ENCODE data around the gene TLL1.

Gene TLL1

DNA sequence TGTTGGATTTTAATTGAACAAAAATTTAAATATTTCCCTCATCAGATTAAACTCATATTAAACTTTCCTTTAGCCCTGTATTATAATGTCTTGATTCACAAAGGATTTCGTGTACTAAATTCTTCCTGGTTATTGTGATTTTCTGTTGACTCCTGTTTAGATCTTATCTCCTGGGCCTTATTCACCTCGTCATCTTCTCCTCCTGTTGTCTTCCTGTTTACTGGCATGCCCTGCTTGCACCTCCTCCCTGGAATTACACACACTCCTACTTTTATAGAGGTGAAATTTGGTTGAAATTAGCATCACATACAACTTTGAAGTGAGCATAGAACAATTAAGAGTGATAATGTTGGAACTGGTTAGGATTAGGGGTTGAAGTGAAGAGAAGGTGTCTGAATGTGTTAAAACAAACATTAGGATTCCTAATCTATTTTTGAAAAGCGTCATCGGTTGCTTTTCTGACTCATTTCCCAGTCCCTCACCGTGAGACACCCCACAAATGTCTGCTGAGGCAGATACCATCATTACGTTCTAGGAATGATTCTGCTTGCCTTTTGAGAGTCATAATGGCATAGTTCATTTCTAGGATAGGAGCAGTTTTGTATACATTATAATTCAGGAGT lies 32.5 kb downstream of the TLL1 start:
- DNase-seq = no peak

DNA sequence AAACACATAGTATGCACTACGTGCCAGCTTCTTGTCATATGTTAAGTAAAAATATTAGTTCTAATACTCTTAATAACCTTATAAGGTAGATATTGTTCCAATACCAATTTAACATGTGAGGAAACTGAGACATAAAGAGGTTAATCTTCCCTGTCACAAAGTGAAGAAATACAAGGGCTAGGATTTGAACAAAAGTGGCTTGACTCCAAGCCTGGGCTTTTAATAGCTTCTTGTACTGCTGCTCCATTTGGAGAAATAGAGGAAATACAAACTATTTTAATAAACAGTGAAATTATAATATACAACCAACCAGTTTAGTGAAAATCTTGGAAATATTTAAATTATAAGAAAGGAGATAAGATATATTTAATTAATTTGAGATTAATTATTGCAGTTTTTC lies 33.2 kb downstream of the TLL1 start:
- no peak for DNase-seq

DNA sequence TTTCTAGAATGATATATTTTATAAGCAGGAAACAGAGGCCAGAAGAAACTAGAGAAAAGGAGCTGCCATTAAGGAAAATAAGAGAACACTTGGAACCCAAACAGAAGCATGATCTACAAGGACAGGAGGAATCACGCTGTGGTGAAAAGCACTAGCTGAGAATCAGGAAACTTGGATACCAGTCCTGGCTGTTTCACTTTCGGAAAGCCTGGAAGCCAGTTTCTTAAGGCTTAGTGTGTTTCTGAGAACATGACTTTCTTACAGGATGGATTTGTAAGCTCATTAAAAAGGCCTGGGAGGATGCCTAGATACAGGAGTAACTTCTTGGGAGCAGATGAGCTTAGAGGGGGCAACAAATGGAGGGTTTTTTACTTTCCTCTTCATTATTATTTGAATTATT lies 36.9 kb downstream of the TLL1 start:
- DNase-seq = no peak

DNA sequence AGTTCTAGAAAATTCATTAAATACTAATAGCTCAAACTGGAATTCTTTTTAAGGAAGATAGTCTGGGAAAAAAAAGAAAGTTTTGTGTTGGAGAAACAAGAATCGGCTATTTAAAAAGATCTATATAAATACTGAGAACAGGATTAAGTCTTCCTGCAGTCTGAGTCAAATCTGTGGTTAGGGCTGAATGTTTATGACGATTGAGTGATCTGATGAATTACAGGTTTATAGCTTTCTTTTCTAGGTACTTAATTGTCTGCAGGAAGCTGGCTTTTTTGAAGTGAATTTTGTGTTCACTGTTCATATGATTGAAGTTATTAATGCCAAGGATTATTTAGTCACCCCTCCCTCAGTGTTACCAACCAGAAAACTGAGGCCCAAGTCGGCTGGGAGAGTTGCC lies 42.2 kb downstream of the TLL1 start:
- DNase-seq = no peak

DNA sequence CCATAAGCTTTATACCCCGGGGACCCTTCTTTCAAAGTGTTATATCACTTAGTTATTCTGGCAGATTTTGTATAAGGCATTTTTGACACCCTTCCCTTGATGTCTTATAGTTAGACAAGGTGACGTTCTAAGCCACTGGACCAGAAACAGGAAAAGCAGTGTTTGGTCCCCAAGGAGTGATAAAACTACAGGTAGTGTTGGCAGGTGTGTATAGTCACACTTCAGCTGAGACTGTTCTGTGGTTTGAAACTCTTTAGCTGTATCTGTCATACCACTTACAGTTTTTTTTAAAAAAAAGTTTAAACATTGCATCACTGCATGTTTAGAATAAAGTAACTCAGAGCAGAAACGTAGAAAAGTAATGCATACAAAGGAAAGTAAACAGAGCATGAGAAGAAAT lies 48.5 kb downstream of the TLL1 start:
- DNase-seq = no peak

DNA sequence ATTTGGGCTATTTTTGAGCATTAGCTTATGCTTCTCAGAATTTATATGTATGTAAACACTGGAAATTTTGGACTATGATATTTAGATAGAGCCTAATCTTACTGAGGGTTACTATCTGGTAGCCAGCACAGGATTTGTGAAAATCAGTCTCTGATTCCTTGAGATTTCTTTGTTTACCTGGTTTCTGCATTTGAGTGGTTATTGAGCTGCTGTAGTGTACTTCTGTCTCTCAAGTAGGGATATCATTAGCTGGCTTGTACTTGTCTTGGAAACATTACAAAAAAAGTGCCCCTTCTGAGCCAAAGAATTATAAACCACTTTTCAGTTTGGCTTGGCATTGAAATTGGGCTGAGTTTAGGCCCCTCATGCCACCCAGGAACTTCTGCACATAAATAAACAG lies 49.7 kb downstream of the TLL1 start:
- DNase-seq = no peak

DNA sequence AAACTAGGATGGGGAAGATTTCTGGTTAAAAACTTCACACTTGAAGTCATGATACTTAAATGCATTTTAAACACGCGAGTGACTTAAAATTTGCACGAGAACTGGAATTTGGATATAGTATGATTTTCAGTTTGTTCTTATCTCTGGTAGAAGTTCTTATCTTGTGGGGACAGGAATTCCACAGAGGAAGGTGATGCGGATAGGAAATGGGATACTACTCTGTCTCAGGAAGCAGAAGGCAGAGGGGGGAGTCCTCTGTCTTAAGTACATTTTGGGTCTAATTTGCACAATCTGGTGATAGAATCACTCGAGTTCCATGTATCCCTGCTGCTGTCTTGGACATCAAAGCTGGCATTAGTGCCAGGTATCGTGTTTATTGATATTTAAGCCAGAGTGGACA lies 53.3 kb downstream of the TLL1 start:
- DNase-seq = no peak

DNA sequence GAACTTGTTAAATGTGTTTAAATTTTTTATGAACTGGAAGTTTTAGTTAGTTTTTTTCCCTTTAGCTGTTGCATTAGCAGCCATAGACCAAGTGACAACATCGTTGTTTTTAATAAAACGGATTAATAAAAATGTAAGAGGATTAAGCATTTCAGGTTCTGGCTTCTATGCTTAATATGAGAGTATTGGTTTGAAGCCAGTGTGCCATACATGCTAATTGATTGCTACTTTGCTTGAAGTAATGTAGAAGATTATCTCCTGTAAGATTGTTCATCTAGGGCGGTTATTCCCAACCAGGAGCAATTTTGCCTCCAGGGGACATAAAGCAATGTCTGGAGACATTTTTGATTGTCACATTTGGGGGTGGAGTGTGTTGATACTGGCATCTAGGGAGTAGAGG lies 54.3 kb downstream of the TLL1 start:
- DNase-seq = no peak

DNA sequence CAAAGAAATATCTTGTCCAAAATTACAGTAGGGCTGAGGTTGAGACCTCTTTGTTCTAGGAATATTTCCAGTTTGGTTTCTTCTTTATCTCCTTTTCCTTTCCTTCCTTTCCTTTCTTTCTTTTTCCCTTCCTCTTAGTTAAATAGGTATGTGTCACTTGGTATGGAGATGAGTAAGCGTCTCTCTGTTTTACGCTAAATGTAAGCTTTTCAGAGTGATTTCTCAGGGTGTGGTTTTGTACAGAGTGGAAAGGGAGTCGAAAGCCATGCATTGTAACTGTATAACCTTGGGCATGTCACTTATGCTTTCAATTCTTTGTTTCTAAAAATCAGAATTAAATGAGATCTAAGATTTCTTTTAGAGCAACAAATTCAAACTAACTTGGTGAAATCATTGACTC lies 54.8 kb downstream of the TLL1 start:
- DNase-seq = no peak

DNA sequence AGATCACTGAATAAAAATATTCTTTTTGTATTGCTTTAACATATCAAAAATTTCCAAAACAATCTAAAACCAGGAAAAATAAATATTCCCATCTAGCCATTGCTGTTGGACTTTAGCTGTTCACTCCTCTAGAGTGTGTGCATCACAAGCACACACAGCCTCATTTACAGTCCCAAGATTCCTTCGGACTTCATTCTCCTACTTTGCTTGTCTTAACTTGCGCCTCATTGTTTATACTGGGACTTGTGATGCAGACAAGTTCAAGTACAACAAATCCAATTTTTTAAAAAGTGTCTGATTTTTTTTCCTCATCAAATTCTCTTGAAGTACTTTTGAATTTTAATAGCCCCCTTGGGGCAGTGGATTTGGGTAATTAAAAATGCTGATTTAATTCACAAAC lies 55.6 kb downstream of the TLL1 start:
- DNase-seq = no peak

DNA sequence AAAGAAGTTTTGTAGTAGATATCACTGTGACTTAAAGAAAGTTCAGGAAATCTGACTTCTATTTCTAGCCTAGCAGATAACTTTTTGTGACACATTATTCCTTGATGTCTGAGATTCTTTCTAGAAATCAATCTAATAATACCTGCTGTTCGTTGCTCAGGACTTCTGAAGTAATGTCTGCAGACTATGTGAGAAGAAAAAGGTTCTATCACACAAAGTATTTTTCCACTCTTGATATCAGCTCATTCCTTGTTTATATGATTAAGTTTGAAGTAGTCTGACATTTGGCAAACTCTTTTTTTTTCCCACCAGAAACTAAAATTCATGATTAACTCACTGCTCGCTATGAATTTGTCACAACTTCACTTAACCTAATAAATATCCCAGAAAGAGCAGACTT lies 56.6 kb downstream of the TLL1 start:
- DNase-seq = no peak

DNA sequence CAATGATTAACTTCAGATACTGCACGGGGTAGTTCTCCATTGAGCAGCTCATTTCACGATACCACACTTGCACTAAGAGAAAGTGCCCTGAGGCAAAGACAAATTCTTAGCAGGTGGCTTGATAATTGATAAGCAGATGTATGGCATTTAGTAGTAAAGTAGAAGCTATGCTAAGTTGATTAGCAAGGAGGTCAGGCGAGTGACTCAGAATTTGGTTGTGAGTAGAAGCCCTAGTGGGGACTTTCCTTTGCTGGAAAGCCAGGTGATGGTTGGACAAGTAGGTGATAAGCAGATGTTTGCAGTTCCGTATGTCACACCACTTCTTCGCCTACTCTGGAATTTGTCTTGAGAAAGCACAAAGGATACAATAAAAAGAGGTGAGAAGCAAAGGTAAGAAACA lies 58.7 kb downstream of the TLL1 start:
- DNase-seq = no peak

DNA sequence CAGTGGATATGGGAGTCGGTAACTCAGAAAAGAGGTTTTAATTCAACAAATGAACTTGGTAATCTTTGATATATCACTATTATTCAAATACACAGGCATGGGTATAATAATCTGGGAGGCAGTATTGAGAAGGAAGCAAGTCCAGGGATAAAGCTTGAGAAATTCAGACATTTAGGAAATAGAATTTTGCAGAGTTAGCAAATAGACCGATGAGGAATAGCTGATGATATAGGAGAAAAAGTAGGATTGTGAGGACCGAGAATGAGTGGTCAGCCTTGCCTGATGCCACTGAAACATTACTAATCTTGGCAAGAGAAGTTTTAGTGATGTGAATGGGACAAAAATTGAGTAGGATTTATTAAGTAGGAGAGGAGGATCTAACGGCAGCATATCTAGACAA lies 71.9 kb downstream of the TLL1 start:
- no peak for DNase-seq

DNA sequence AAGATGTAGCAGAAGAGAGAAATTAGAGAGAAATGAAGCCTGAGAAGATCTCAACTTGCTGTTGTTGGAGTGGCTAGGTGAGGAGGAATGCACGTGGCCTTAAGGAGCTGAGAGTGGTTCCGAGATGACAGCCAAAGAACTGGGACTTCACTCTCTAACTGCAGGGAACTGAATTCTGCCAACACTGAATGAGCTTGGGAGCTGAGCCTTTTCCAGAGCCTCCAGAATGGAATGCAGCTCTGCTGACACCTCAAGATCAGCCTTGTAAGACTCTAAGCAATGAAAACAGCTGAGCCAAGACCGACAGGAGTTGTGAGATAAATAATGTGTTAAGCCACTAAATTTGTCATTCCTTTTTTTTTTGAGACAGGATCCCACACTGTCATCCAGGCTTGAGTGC lies 73.0 kb downstream of the TLL1 start:
- DNase-seq = no peak

DNA sequence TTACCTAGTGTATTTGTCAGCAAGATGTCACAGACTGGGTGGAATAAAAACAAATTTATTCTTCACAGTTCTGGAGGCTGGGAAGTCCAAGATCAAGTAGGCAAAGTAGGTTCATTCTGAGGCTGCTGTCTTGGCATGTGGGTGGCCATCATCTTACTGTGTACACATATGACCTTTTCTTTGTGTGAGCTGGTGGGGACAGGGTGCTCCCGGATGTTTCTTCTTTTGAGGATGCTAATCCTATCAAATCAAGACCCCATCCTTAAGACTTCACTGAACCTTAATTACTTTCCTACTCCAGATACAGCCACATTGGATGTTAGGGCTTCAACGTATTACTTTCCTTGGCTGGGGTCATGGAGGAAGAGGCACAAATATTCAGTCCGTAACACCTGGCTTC lies 74.0 kb downstream of the TLL1 start:
- DNase-seq = no peak

DNA sequence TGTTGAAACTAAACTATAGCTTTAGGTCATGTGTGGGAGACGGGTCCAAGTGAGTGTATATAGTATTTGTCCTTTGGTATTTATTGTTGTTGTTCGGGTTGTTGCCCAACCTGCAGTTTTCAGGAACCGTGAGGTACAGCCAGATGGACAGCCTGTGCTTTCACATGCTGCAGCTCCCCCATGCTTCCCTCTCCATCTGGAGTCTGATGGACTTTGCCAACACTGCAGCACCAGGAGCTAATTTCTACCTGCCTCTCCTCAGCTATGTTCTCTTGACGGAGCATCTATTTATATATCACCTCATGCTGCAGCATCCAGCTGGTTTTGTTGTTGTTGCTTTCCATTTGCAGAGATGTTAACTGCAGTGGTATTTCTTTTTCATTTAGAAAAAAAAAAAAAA lies 80.1 kb downstream of the TLL1 start:
- no peak for DNase-seq

DNA sequence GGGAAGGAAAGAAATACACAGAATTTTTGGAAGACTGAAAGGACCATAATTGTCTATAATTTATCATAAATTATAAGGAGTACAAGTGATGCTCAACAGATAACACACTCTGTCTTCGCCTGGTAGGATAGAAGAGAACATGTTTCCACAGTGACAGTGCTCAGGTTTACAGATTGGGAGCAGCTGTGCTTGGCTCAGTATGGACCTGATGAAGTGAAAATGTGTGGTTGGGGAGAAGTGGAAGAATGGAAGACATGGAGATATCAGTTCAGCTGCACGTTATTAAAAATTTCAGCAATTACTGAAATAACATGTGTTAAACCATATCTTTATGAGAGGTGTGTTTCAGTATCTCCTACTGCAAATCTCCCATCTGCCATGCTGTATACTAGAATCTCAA lies 90.6 kb downstream of the TLL1 start:
- no peak for DNase-seq

DNA sequence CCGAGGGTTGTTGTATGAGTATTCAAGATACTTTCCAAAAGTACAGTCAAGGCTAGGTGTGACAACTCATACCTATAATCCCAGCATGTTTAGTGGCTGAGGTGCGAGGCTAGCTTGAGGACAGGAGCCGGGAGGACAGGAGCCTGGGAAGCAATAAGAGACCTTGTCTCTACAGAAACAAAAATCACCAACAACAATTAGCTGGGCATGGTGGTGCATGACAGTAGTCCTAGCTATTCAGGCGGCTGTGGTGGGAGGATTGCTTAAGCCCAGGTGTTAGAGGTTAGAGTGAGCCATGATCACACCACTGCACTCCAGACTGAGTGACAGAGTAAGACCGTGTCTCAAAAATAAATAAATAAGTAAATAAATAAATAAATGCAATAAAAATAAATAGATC lies 91.6 kb downstream of the TLL1 start:
- no peak for DNase-seq

DNA sequence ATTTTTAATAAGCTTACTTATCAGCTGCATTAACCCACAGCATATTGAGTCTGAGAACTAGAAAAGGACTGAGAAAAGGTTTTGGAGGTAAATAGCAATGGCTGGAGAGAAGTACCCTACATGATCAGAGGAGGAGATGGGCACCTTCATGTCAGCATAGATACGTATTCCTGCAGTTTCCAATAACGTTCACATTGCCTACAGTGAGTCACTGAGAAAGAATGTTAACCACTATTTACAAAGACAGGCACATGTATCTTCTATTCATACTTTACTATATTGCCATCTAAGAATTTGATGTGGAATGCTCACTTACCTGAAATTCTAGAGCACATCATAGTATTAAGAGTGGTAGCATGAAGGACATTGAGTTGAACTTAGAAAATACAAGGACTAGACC lies 92.5 kb downstream of the TLL1 start:
- no peak for DNase-seq

DNA sequence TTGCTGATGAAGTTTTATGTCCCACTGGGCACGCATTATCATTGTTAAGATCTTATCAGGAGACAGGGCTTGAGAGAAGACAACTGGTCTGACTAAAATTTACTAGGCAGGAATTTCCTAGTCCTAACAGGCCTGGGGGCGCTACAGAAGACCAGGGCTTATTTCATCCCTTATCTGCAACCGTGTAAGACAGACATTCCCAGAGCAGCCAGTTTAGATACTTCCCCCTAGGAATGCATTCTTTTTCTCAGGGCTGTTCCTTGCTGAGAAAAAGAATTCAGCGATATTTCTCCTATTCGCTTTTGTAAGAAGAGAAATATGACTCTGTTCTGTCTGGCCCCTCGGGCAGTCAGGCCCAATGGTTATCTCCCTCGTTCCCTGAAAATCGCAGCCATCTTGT lies 93.8 kb downstream of the TLL1 start:
- no peak for DNase-seq

DNA sequence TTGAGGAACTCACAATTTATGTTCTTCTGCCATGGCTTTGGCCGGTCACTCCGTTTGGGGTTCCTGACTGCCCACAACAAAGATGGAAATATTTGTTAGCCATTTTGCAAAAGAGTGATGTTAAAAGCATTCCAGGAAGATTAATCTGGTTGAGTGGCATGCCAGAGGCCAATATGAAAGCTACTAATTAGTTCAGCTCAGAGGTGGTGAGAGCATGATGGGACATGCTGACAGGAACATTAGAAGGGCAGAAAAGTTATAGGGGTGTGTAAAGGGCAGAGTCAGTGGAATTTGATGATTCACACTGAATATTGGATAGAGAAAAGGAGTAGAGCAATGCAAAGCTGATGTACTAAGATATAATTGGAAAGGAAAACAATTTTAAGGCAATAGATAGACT lies 94.4 kb downstream of the TLL1 start:
- no peak for DNase-seq

DNA sequence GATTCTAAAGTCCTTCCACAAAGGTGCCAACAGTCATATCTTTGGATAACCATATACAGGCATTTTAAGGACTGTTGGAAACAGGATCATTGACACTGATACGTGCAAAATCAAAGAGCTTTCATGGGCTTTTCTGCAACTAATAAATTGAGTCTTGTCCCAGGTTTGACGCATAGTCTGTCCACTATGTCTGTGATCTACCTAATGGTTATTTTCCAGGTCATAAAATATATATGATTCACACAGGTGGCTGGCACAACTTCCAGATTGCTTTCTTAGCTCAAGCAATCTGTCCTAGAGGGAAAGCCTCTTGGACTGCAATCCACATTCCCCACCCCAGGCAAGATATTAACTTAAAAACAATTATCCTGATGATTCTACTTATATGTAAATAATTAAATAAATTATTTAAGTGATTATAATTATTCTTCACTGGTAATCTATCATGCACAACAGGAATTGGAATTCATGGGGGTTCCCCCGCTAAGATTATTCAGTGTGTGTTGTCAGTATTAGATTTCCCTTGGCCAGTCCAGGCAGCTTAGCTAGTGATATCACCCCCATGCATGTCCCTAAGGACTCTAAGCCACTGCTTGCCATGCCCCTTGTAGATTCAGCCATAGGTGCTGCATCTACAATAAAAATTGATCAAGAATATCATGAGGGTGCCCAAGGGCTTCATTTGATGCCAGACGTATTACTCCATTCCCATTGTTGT lies 97.8 kb downstream of the TLL1 start:
- no peak for DNase-seq

DNA sequence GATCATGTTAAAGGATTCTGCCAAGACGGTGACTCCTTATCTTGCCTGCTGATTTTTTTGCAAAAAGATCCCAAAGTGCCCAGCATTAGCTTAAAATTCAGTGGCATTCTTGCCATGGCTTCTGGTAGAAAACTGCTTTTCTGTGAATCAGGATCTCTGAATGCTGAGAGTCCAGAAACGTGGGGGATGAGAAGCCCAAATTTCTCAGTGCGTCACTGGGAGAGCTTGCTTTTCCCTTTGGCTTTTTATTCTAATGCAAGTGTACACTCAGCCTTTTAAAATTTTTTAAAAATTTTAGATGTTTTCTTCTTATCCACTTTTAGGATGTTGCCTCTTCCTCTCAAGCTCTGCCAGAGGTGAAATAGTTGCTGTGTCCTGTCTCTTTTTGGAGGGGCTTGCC lies 98.4 kb downstream of the TLL1 start:
- DNase-seq = no peak

DNA sequence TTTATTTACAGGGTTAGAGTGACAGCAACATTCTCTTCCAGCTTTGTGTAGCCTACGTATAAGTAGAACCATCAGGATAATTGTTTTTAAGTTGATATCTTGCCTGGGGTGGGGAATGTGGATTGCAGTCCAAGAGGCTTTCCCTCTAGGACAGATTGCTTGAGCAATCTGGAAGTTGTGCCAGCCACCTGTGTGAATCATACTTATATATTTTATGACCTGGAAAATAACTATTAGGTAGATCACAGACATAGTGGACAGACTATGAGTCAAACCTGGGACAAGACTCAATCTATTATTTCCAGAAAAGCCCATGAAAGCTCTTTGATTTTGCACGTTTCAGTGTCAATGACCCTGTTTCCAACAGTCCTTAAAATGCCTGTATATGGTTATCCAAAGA lies 98.9 kb downstream of the TLL1 start:
- no peak for DNase-seq

DNA sequence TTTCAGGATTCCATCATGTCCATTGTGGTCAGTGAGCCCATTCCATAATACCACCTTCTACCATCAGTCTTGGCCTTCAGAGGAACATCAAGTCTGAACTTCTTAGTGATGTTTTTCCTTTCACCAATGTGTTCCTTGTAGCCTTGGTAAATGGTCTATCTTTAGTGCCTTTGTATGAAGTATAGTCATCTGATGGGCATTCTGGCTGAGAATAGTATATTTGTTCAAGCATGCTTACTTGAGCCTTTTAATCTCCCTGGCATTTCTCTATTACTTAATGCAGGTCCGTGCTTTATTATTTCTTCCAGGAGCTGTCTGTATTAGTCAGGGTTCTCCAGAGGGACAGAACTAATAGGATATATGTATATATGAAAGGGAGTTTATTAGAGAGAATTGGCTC lies 99.7 kb downstream of the TLL1 start:
- DNase-seq = no peak

Measured in cortex of kidney (tissue), 1 donor.